Endothelial cell of umbilical vein (primary cell): ENCODE measurements around the gene NIPBL. TPM values are rescaled to one million over a fixed set of nuclear protein-coding genes. Genes with fewer than 3 reads are reported as not detected.

Experiments
- BruUV-seq: library from RNA; stranded (reverse); fragments of 400-500 nt; replicated peaks from 2 replicates; lab custom pipeline; 2021; lab: Mats Ljungman, UMichigan
- CTCF ChIA-PET: fragments of 300-600, 350-600 bp; sonication (Branson Sonifier 250); formaldehyde crosslinking; loops from one replicate; lab custom pipeline; 2021; ENCODE audit warnings: antibody characterized with exemption, inconsistent platforms; lab: Charles Lee
- POLR2A ChIA-PET: fragments of 300-600, 350-600 bp; sonication (Branson Sonifier 250); formaldehyde crosslinking; loops from one replicate; lab custom pipeline; 2021; ENCODE audit warnings: antibody characterized with exemption, inconsistent platforms; lab: Charles Lee
- DNase-seq: peaks from one replicate; pipeline ENCODE4 v3.0.0-alpha.2; 2011; ENCODE audit warnings: low read depth, low spot score
- FAIRE-seq: peaks from 2 replicates; lab custom pipeline; 2011; peaks lifted over from hg19 to GRCh38; lab: Jason Lieb, UNC
- H2AFZ ChIP-seq: 2 replicates; pipeline ENCODE4 v1.6.0; 2012; ENCODE audit warnings: low read depth, low read length, control low read depth, inconsistent platforms
- H3K27ac ChIP-seq: 2 replicates; pipeline ENCODE4 v1.5.1; 2011; ENCODE audit warnings: low read depth, mild to moderate bottlenecking, control low read depth, low read length, moderate library complexity; ENCODE audit not compliant: insufficient read depth
- H3K27me3 ChIP-seq, 2 experiments: 2 replicates each; pipeline versions ENCODE4 v1.6.0 to v1.6.1; 2011; ENCODE audit warnings: low read length in 2 of 2, mixed read lengths in 1 of 2; ENCODE audit not compliant: control insufficient read depth in 2 of 2, insufficient read depth in 2 of 2
- H3K36me3 ChIP-seq, 2 experiments: 2 replicates in 1 of 2; 3 replicates in 1 of 2; pipeline ENCODE4 v1.5.1; 2011; ENCODE audit warnings: low read length in 2 of 2, mild to moderate bottlenecking in 1 of 2, moderate library complexity in 1 of 2; ENCODE audit not compliant: control insufficient read depth in 2 of 2, insufficient read depth in 2 of 2; ENCODE audit errors: extremely low read depth in 1 of 2
- H3K4me1 ChIP-seq: 3 replicates; pipeline ENCODE4 v1.5.1; 2011; ENCODE audit warnings: mild to moderate bottlenecking, low read length; ENCODE audit not compliant: control insufficient read depth, insufficient read depth; ENCODE audit errors: extremely low read depth
- H3K4me2 ChIP-seq: 2 replicates; pipeline ENCODE4 v1.6.1; 2011; ENCODE audit warnings: low read length, control low read depth, mixed read lengths; ENCODE audit not compliant: insufficient read depth
- H3K4me3 ChIP-seq, 3 experiments: fragments of 200-600 bp in 1 of 3; sonication (generic), shearing (Covaris generic) in 1 of 3; replicated peaks in 1 of 3; 2 replicates each; pipeline ENCODE4 v1.5.1; 2011 to 2016; ENCODE audit warnings: control low read depth in 3 of 3, low read length in 3 of 3, mild to moderate bottlenecking in 2 of 3, inconsistent platforms in 1 of 3, low read depth in 1 of 3, moderate library complexity in 1 of 3; ENCODE audit not compliant: insufficient read depth in 1 of 3
- H3K79me2 ChIP-seq: 2 replicates; pipeline ENCODE4 v1.6.0; 2012; ENCODE audit warnings: low read length, inconsistent platforms; ENCODE audit not compliant: control insufficient read depth, insufficient read depth
- H3K9ac ChIP-seq: replicated peaks from 2 replicates; pipeline ENCODE3; 2011; ENCODE audit warnings: low read length, control low read depth; ENCODE audit not compliant: insufficient read depth; ENCODE audit errors: extremely low read depth
- H3K9me1 ChIP-seq: replicated peaks from 3 replicates; pipeline ENCODE4 v1.6.0; 2011; ENCODE audit warnings: mild to moderate bottlenecking, low read length; ENCODE audit not compliant: control insufficient read depth, insufficient read depth; ENCODE audit errors: extremely low read depth
- H3K9me3 ChIP-seq: replicated peaks from 2 replicates; pipeline ENCODE4 v1.5.1; 2012; ENCODE audit warnings: low read length, inconsistent platforms; ENCODE audit not compliant: control insufficient read depth, insufficient read depth
- H4K20me1 ChIP-seq: replicated peaks from 2 replicates; pipeline ENCODE3; 2011; ENCODE audit warnings: mild to moderate bottlenecking, low read length; ENCODE audit not compliant: control insufficient read depth, insufficient read depth; ENCODE audit errors: extremely low read depth
- EZH2 ChIP-seq: IDR thresholded peaks from 2 replicates; pipeline ENCODE4 v1.6.1; 2012; ENCODE audit warnings: borderline replicate concordance, low read depth, mild to moderate bottlenecking, moderate library complexity, low read length, inconsistent platforms; ENCODE audit not compliant: severe bottlenecking
- GATA2 ChIP-seq: IDR thresholded peaks from 2 replicates; pipeline ENCODE4 v1.7.0; 2011; ENCODE audit warnings: low read depth, mild to moderate bottlenecking, moderate library complexity, mixed read lengths, low read length; ENCODE audit not compliant: insufficient read length, insufficient read depth
- JUN ChIP-seq: IDR thresholded peaks from 2 replicates; pipeline ENCODE4 v1.6.1; 2011; ENCODE audit warnings: borderline replicate concordance, low read depth; ENCODE audit not compliant: insufficient read length, insufficient read depth
- MAX ChIP-seq: IDR thresholded peaks from 2 replicates; pipeline ENCODE4 v1.6.1; 2011; ENCODE audit not compliant: insufficient read depth, insufficient read length
- MYC ChIP-seq: IDR thresholded peaks from one replicate; pipeline ENCODE4 v1.6.1; 2011; ENCODE audit warnings: mild to moderate bottlenecking, low read depth, low read length
- POLR2AphosphoS5 ChIP-seq: IDR thresholded peaks from 2 replicates; pipeline ENCODE4 v1.6.1; 2012; ENCODE audit warnings: low read depth, mild to moderate bottlenecking, control low read depth, low read length, moderate library complexity; ENCODE audit not compliant: insufficient read depth
- dilution Hi-C: fragments of 300-500 bp; cut with MboI; formaldehyde crosslinking; loops from one replicate; pipeline ENCODE4 v1.15.0; 2019; ENCODE audit warnings: low sequenced_read_pairs; ENCODE audit not compliant: extremely low pct_ligation_motif_present
- intact Hi-C: fragments of 100-400 bp; cut with micrococcal nuclease; formaldehyde crosslinking; loops from one replicate; pipeline ENCODE4 v1.10.0; 2022
- polyA plus RNA-seq, 4 experiments: library from polyadenylated mRNA; depleted of rRNA in 3 of 4; stranded (reverse) in 3 of 4; unstranded in 1 of 4; fragments of >200 nt; gene quantifications; 2 replicates each; pipeline versions ENCODE4 v1.2.1 to v1.2.3, GENCODE V29; 2011 to 2012; ENCODE audit warnings: missing spikeins in 1 of 4
- total RNA-seq: library from RNA; stranded (reverse); gene quantifications from 2 replicates; pipeline ENCODE4 v1.2.3, GENCODE V29; 2021
- TF ChIP-seq, protein P1 (sequence below), 2 donors: IDR thresholded peaks; 1 replicate in 1 of 2; 2 replicates in 1 of 2; pipeline ENCODE4 v1.5.1; 2011; ENCODE audit warnings: low read length in 2 of 2, mild to moderate bottlenecking in 2 of 2, moderate library complexity in 2 of 2, control low read depth in 1 of 2, inconsistent platforms in 1 of 2, low read depth in 1 of 2; ENCODE audit not compliant: insufficient read depth in 1 of 2; ENCODE audit errors: extremely low read depth in 1 of 2

The NIPBL gene
- total and polyA plus RNA-seq, 2 donors (not counting 3 experiments of a cell fraction or from before 2014, with no cell fraction given): 15.5 to 50.7 TPM

DNA sequence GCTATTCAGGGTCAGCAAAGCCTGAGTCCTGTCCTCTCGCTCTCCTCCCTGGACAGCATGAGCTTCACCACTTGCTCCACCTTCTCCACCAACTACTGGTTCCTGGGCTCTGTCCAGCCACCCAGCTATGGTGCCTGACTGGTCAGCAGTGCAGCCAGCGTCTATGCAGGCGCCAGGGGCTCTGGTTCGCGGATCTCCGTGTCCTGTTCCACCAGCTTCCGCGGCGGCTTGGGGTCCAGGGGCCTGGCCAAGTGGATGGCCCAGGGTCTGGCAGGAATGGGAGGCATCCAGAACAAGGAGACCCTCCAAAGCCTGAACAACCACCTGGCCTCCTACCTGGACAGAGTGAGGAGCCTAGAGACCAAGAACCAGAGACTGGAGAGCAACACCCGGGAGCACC is 8.6 kb downstream of the NIPBL start:
- DNase-seq (no peak), FAIRE-seq (no peak)
- no peaks in the 10 kb centered on the region for H3K27me3 ChIP-seq
- H3K27ac ChIP-seq: no peak overlapping the region
- intact Hi-C loops: no loop called here
- H3K4me2 ChIP-seq: no peak overlapping the region
- no peaks in the 10 kb centered on the region for H3K9me3 ChIP-seq
- dilution Hi-C loops: no loop called here
- no peaks in the 10 kb centered on the region for H3K9me1 ChIP-seq
- TF ChIP-seq MAX (no peak), MYC (no peak), POLR2AphosphoS5 (no peak), EZH2 (no peak)
- no peak overlapping the region for H3K9ac ChIP-seq
- H4K20me1 ChIP-seq: peaks cover 26% of the 10 kb centered on the region
- no peak overlapping the region for H3K4me3 ChIP-seq
- BruUV-seq: no TSS peak
- H3K4me1 ChIP-seq: no peaks in the 10 kb centered on the region
- H3K36me3 ChIP-seq: peaks cover 0 to 4% of the 10 kb centered on the region in 2 experiments
- no peak overlapping the region for H2AFZ ChIP-seq
- POLR2A ChIA-PET: no interaction called here
- peaks cover 94% of the 10 kb centered on the region for H3K79me2 ChIP-seq
- CTCF ChIA-PET: interaction anchor here (1.3 to 1.5 kb wide), 3 partner anchors 9 to 146 kb away, joined by 3 read pairs; no protein-coding TSS in a partner anchor

DNA sequence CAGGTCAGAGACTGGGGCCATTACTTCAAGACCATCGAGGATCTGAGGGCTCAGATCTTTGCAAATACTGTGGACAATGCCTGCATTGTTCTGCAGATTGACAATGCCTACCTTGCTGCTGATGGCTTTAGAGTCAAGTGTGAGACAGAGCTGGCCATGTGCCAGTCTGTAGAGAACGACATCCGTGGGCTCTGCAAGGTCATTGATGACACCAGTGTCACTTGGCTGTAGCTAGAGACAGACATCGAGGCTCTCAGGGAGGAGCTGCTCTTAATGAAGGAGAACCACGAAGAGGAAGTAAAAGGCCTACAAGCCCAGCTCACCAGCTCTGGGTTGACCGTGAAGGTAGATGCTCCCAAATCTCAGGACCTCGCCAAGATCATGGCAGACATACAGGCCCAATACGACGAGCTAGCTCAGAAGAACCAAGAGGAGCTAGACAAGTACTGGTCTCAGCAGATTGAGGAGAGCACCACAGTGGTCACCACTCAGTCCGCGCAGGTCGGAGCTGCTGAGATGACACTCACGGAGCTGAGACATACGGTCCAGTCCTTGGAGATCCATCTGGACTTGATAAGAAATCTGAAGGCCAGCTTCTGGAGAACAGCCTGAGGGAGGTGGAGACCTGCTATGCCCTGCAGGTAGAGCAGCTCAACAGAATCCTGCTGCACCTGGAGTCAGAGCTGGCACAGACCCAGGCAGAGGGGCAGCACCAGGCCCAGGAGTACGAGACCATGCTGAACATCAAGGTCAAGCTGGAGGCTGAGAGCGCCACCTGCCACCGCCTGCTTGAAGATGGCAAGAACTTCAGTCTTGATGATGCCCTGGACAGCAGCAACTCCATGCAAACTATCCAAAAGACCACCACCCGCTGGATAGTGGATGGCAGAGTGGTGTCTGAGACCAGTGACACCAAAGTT is 9.3 kb downstream of the NIPBL start:
- Histone ChIP-seq H3K9ac (no peak overlapping the region), H2AFZ (no peak overlapping the region), H3K36me3 (peaks cover 0 to 4% of the 10 kb centered on the region in 2 experiments), H3K27ac (no peak overlapping the region), H4K20me1 (peaks cover 26% of the 10 kb centered on the region), H3K79me2 (peaks cover 93% of the 10 kb centered on the region), H3K9me3 (no peaks in the 10 kb centered on the region), H3K4me2 (no peak overlapping the region), H3K4me3 (no peak overlapping the region), H3K27me3 (no peaks in the 10 kb centered on the region), H3K4me1 (no peaks in the 10 kb centered on the region), H3K9me1 (no peaks in the 10 kb centered on the region)
- DNase-seq (no peak), FAIRE-seq (no peak)
- dilution Hi-C loops (no loop called here), intact Hi-C loops (no loop called here)
- POLR2A ChIA-PET: no interaction called here
- TF ChIP-seq MAX: no peak
- no peak for TF ChIP-seq JUN
- TF ChIP-seq GATA2: no peak
- TF ChIP-seq, protein P1, sequence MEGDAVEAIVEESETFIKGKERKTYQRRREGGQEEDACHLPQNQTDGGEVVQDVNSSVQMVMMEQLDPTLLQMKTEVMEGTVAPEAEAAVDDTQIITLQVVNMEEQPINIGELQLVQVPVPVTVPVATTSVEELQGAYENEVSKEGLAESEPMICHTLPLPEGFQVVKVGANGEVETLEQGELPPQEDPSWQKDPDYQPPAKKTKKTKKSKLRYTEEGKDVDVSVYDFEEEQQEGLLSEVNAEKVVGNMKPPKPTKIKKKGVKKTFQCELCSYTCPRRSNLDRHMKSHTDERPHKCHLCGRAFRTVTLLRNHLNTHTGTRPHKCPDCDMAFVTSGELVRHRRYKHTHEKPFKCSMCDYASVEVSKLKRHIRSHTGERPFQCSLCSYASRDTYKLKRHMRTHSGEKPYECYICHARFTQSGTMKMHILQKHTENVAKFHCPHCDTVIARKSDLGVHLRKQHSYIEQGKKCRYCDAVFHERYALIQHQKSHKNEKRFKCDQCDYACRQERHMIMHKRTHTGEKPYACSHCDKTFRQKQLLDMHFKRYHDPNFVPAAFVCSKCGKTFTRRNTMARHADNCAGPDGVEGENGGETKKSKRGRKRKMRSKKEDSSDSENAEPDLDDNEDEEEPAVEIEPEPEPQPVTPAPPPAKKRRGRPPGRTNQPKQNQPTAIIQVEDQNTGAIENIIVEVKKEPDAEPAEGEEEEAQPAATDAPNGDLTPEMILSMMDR (IDR thresholded peaks at IDR 0.05; ENCODE audit: extremely low read depth in 1 of 2, insufficient read depth in 1 of 2, low read depth in 1 of 2, low read length in 2 of 2): no peak
- no peak for TF ChIP-seq POLR2AphosphoS5
- CTCF ChIA-PET: interaction anchor here (1.0 to 1.5 kb wide), 5 partner anchors 10 to 146 kb away, joined by 3 read pairs; no protein-coding TSS in a partner anchor
- no TSS peak for BruUV-seq
